ENCODE results near the gene LRRC49.

- TF ChIP-seq CTCF (IDR thresholded peaks at IDR 0.05) (no peak), EP300 (IDR thresholded peaks at IDR 0.05) (no peak)
Measured at GRCh38 chr15:71057581-71057980, 165.0 kb downstream of the LRRC49 start.

Data from upper lobe of left lung (tissue), 4 donors.